Activated B cell treated with CpG ODN at 0.5 μM for 24 hours (primary cell): ENCODE data around the gene KCNMB4. TPM values are rescaled to one million over a fixed set of nuclear protein-coding genes. Genes with fewer than 3 reads are reported as not detected.

Experiments used
- ATAC-seq: fragments of 200-7000 bp; cut with Tn5 transposase; one replicate; pipeline ENCODE4 v1.10.0; 2021; ENCODE audit warnings: low read depth, mild to moderate bottlenecking, moderate library complexity
- CTCF ChIA-PET: fragments of 350-600 bp; sonication (Branson Sonifier 250); formaldehyde crosslinking; loops from one replicate; lab custom pipeline; 2021; ENCODE audit warnings: antibody characterized with exemption; lab: Charles Lee
- POLR2A ChIA-PET: fragments of 350-600 bp; sonication (Branson Sonifier 250); formaldehyde crosslinking; loops from one replicate; lab custom pipeline; 2021; ENCODE audit warnings: antibody characterized with exemption; lab: Charles Lee
- DNase-seq: peaks from one replicate; pipeline ENCODE4 v3.0.0; 2022
- H3K27ac Mint-ChIP-seq: one replicate; pipeline ENCODE4 v1.8.0; 2020; ENCODE audit warnings: mixed read lengths
- H3K27me3 Mint-ChIP-seq: one replicate; pipeline ENCODE4 v1.8.0; 2021; ENCODE audit warnings: mixed read lengths
- H3K36me3 Mint-ChIP-seq: one replicate; pipeline ENCODE4 v1.8.0; 2021; ENCODE audit warnings: low read depth, mixed read lengths
- H3K4me1 Mint-ChIP-seq: one replicate; pipeline ENCODE4 v1.8.0; 2021; ENCODE audit warnings: mixed read lengths
- H3K4me3 Mint-ChIP-seq: one replicate; pipeline ENCODE4 v1.8.0; 2020; ENCODE audit warnings: mild to moderate bottlenecking, mixed read lengths
- H3K9me3 Mint-ChIP-seq: one replicate; pipeline ENCODE4 v1.8.0; 2020; ENCODE audit warnings: mixed read lengths
- CTCF ChIP-seq: fragments of 200-600 bp; IDR thresholded peaks from one replicate; pipeline ENCODE4 v1.8.0; 2022; ENCODE audit warnings: antibody characterized with exemption, mild to moderate bottlenecking
- intact Hi-C: fragments of 100-400 bp; cut with micrococcal nuclease; formaldehyde crosslinking; loops from one replicate; pipeline ENCODE4 v1.15.1; 2024
- total RNA-seq: library from RNA; stranded (reverse); gene quantifications from 2 replicates; pipeline ENCODE4 v1.2.3, GENCODE V29; 2022

Gene KCNMB4, protein sequence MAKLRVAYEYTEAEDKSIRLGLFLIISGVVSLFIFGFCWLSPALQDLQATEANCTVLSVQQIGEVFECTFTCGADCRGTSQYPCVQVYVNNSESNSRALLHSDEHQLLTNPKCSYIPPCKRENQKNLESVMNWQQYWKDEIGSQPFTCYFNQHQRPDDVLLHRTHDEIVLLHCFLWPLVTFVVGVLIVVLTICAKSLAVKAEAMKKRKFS
- 0.71 and 0.86 TPM in 2 replicates for total RNA-seq

- H3K9me3 Mint-ChIP-seq = no peaks in the 10 kb centered on the region
- H3K36me3 Mint-ChIP-seq = peaks cover 3% of the 10 kb centered on the region
- no peak within 1 kb of the TSS for H3K27ac Mint-ChIP-seq
- ChIA-PET POLR2A (interaction anchor here (0.9 to 1.0 kb wide), 2 partner anchors 10 to 896 kb away, joined by 3 to 4 read pairs; partner anchors contain the start of gene FRS2), CTCF (interaction anchor here (0.8 to 0.9 kb wide), 2 partner anchors 121 to 211 kb away, joined by 3 read pairs; no protein-coding TSS in a partner anchor)
- DNase-seq (peak; percentile 79), ATAC-seq (peak; percentile 90)
- peak within 1 kb of the TSS; percentile 91 for H3K4me3 Mint-ChIP-seq
- intact Hi-C loops = loop anchor here (1.0 to 10.0 kb wide), 7 partner anchors 9 to 1011 kb away; partner anchors contain the start of genes CNOT2, RAB3IP and YEATS4
- peaks cover 20% of the 10 kb centered on the region for H3K4me1 Mint-ChIP-seq
- no peak for TF ChIP-seq CTCF
- no peaks in the 10 kb centered on the region for H3K27me3 Mint-ChIP-seq
Measured at GRCh38 chr12:70365648-70366518, at the start of gene KCNMB4. Gene KCNMB4, plus strand, starts transcription at chr12:70366290. Its CDS starts 445 bp downstream, at chr12:70366735.

DNA sequence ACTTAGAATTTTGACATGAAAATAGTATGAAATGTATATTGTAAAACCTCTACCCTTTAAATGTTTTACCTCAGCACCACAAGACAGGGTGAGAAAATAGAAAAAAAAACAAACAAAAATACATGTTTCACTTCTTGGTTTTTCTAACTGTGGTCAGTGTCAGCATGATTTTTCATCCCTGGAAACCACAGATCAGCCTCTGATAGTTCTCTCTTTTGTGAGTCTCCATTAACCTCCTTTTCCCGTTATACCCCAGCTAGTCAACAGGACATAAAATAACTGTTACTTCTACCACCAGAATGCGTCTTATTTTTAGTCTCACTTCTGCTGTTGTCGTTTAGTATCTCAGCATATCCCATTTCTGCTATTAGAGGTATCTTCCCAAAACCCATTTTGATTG is 48.3 kb upstream of the KCNMB4 start:
- ChIA-PET CTCF (no interaction called here), POLR2A (no interaction called here)
- TF ChIP-seq CTCF = no peak
- intact Hi-C loops = loop anchor here (2.0 to 5.0 kb wide), 2 partner anchors 40 to 47 kb away; no protein-coding TSS in a partner anchor
- no peaks in the 10 kb centered on the region for H3K9me3 Mint-ChIP-seq
- DNase-seq (no peak), ATAC-seq (peak; percentile 21)
- H3K4me1 Mint-ChIP-seq = peaks cover 33% of the 10 kb centered on the region
- peaks cover 30% of the 10 kb centered on the region for H3K36me3 Mint-ChIP-seq
- no peaks in the 10 kb centered on the region for H3K27me3 Mint-ChIP-seq
- no peak overlapping the region for H3K27ac Mint-ChIP-seq
- no peak overlapping the region for H3K4me3 Mint-ChIP-seq

- intact Hi-C loops = loop anchor here (2.0 to 5.0 kb wide), 2 partner anchors 42 to 45 kb away; no protein-coding TSS in a partner anchor
- Mint-ChIP-seq H3K4me3 (no peak overlapping the region), H3K4me1 (peaks cover 32% of the 10 kb centered on the region), H3K9me3 (no peaks in the 10 kb centered on the region), H3K27me3 (no peaks in the 10 kb centered on the region), H3K36me3 (peaks cover 28% of the 10 kb centered on the region), H3K27ac (no peak overlapping the region)
- ATAC-seq (no peak), DNase-seq (no peak)
- ChIA-PET CTCF (no interaction called here), POLR2A (no interaction called here)
- TF ChIP-seq CTCF = no peak
Measured at GRCh38 chr12:70319605-70320004, 46.5 kb upstream of the KCNMB4 start.

GRCh38 chr12:70321191-70321590 is 44.9 kb upstream of the KCNMB4 start:
- Mint-ChIP-seq H3K36me3 (peaks cover 32% of the 10 kb centered on the region), H3K27me3 (no peaks in the 10 kb centered on the region), H3K27ac (no peak overlapping the region), H3K4me1 (peaks cover 29% of the 10 kb centered on the region), H3K4me3 (no peak overlapping the region), H3K9me3 (no peaks in the 10 kb centered on the region)
- POLR2A ChIA-PET = no interaction called here
- no peak for ATAC-seq
- no peak for TF ChIP-seq CTCF
- no peak for DNase-seq
- CTCF ChIA-PET = no interaction called here
- intact Hi-C loops = no loop called here

GRCh38 chr12:70327541-70327940 is 38.5 kb upstream of the KCNMB4 start:
- intact Hi-C loops = no loop called here
- H3K36me3 Mint-ChIP-seq = peaks cover 51% of the 10 kb centered on the region
- H3K4me1 Mint-ChIP-seq = no peaks in the 10 kb centered on the region
- H3K27me3 Mint-ChIP-seq = no peaks in the 10 kb centered on the region
- ChIA-PET POLR2A (no interaction called here), CTCF (no interaction called here)
- H3K9me3 Mint-ChIP-seq = no peaks in the 10 kb centered on the region
- H3K4me3 Mint-ChIP-seq = no peak overlapping the region
- no peak for DNase-seq
- ATAC-seq = no peak
- no peak overlapping the region for H3K27ac Mint-ChIP-seq
- no peak for TF ChIP-seq CTCF
